IPS DF 4.7 (cell line): ENCODE data around the gene PLP2.

Experiments used
- DNase-seq: peaks from one replicate; pipeline ENCODE4 v3.0.0-alpha.2; 2013; ENCODE audit warnings: low spot score; ENCODE audit errors: extremely low read depth

Gene PLP2

GRCh38 chrX:49186125-49187027 lies 14.7 kb downstream of the PLP2 start, which contains the start of gene PRICKLE3:
Gene PRICKLE3 (minus strand): TSS chrX:49186373. CDS start chrX:49186297, 76 bp downstream.
- no peak for DNase-seq

GRCh38 chrX:49187028-49187394 lies 15.3 kb downstream of the PLP2 start:
- no peak for DNase-seq

- DNase-seq, result no peak
Measured at GRCh38 chrX:49187526-49187925, 15.8 kb downstream of the PLP2 start.

GRCh38 chrX:49188468-49189076 lies 16.9 kb downstream of the PLP2 start:
- no peak for DNase-seq

GRCh38 chrX:49189606-49190005 lies 17.9 kb downstream of the PLP2 start:
- DNase-seq, result no peak

GRCh38 chrX:49190821-49191573 lies 19.3 kb downstream of the PLP2 start:
- DNase-seq, result peak; percentile 96

GRCh38 chrX:49191574-49192011 lies 19.9 kb downstream of the PLP2 start:
- DNase-seq, result no peak

GRCh38 chrX:49192722-49193328 lies 21.1 kb downstream of the PLP2 start:
- no peak for DNase-seq

GRCh38 chrX:49193542-49193964 lies 21.9 kb downstream of the PLP2 start:
- DNase-seq, result no peak

- DNase-seq, result no peak
Measured at GRCh38 chrX:49197543-49198087, 25.9 kb downstream of the PLP2 start.

- DNase-seq, result no peak
Measured at GRCh38 chrX:49198540-49199314, 27.0 kb downstream of the PLP2 start.

GRCh38 chrX:49199315-49199595 lies 27.6 kb downstream of the PLP2 start:
- DNase-seq, result no peak

- DNase-seq, result no peak
Measured at GRCh38 chrX:49199906-49200771, 28.4 kb downstream of the PLP2 start, which contains the start of gene SYP. Gene SYP (minus strand): TSS chrX:49200193. CDS start chrX:49200186, 7 bp downstream.

GRCh38 chrX:49202022-49202421 lies 30.3 kb downstream of the PLP2 start:
- no peak for DNase-seq

- DNase-seq, result no peak
Measured at GRCh38 chrX:49203536-49203935, 31.8 kb downstream of the PLP2 start.

- DNase-seq, result no peak
Measured at GRCh38 chrX:49204017-49204416, 32.3 kb downstream of the PLP2 start.

- no peak for DNase-seq
Measured at GRCh38 chrX:49204709-49205108, 33.0 kb downstream of the PLP2 start.

GRCh38 chrX:49205443-49205842 lies 33.7 kb downstream of the PLP2 start:
- DNase-seq, result no peak

GRCh38 chrX:49206543-49206942 lies 34.8 kb downstream of the PLP2 start:
- DNase-seq, result no peak

GRCh38 chrX:49208399-49208798 lies 36.7 kb downstream of the PLP2 start:
- DNase-seq, result no peak
